ENCODE data around the gene RAPGEF5. TPM values are rescaled to one million over a fixed set of nuclear protein-coding genes. Genes with fewer than 3 reads are reported as not detected.

The RAPGEF5 gene
- total RNA-seq, 1 experiment from 2014 or later = 15.6 TPM

DNA sequence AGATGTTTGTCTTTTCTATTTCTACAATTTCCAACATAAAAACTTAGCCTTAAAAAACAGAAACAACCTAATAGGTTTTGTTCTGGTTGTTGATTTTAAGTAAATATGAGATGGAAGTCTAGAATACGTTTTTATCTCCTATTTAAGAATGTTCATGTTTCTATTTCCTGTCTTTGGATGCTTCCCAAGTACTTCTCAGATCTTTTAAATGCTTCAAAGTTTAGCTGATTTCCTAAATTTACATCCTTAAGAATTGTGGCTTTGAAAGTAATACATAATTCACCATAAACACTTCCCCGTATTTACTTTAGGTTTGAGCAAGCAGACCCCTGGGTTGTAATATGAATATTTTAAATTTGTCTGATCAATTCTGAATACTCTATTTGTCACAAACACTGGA, 70.5 kb downstream of the RAPGEF5 start (continued):
- TF ChIP-seq CEBPB (IDR thresholded peaks at IDR 0.05; ENCODE audit: low read depth) (no peak), CBX3 (IDR thresholded peaks at IDR 0.05; ENCODE audit: low read depth) (no peak), SRF (IDR thresholded peaks at IDR 0.05; ENCODE audit: low read depth) (no peak), JUND (IDR thresholded peaks at IDR 0.05) (no peak), TCF7L2 (IDR thresholded peaks at IDR 0.05; ENCODE audit: borderline replicate concordance, extremely low read depth, insufficient read depth, insufficient read length) (no peak), RAD21 (IDR thresholded peaks at IDR 0.05; ENCODE audit: low read depth) (no peak), SP1 (IDR thresholded peaks at IDR 0.05; ENCODE audit: low read depth) (no peak), SIN3A (IDR thresholded peaks at IDR 0.05; ENCODE audit: low read depth) (no peak), ZNF274 (IDR thresholded peaks at IDR 0.05; ENCODE audit: low read depth, low read length) (no peak)
- TF ChIP-seq, protein P1, sequence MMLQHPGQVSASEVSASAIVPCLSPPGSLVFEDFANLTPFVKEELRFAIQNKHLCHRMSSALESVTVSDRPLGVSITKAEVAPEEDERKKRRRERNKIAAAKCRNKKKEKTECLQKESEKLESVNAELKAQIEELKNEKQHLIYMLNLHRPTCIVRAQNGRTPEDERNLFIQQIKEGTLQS (IDR thresholded peaks at IDR 0.05) = no peak

DNA sequence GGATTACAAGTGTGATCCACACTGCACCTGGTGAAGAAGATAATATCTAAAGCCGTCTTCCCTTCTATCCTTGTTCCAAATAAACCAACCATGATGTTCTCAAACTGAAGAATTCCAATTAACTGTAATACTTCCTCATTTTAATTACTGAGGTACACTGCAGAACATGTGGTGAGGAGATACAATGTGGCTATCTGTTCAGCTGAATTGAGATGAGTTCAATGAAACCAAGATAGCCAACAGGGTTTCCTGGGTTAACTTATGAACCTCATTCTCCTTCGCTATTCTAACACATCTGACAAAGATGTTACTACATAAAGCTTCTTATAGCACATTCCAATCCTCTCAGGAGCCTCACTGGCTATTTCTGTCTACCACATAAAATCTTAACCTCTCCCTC, 75.5 kb downstream of the RAPGEF5 start:
- H3K4me1 ChIP-seq (ENCODE audit: control insufficient read depth in 1 of 2, insufficient read depth in 2 of 2, low read length in 2 of 2) = no peaks in the 10 kb centered on the region
- H3K36me3 ChIP-seq (ENCODE audit: control insufficient read depth in 1 of 2, insufficient read depth in 2 of 2, low read length in 2 of 2) = no peaks in the 10 kb centered on the region
- no peak overlapping the region for H3K27ac ChIP-seq (ENCODE audit: low read depth, low read length)
- TF ChIP-seq SP1 (IDR thresholded peaks at IDR 0.05; ENCODE audit: low read depth) = no peak
- TF ChIP-seq CBX3 (IDR thresholded peaks at IDR 0.05; ENCODE audit: low read depth) = no peak
- TF ChIP-seq, protein P1 (IDR thresholded peaks at IDR 0.05) = no peak
- no peak for TF ChIP-seq SIN3A (IDR thresholded peaks at IDR 0.05; ENCODE audit: low read depth)
- TF ChIP-seq SRF (IDR thresholded peaks at IDR 0.05; ENCODE audit: low read depth) = no peak
- TF ChIP-seq, protein P2, sequence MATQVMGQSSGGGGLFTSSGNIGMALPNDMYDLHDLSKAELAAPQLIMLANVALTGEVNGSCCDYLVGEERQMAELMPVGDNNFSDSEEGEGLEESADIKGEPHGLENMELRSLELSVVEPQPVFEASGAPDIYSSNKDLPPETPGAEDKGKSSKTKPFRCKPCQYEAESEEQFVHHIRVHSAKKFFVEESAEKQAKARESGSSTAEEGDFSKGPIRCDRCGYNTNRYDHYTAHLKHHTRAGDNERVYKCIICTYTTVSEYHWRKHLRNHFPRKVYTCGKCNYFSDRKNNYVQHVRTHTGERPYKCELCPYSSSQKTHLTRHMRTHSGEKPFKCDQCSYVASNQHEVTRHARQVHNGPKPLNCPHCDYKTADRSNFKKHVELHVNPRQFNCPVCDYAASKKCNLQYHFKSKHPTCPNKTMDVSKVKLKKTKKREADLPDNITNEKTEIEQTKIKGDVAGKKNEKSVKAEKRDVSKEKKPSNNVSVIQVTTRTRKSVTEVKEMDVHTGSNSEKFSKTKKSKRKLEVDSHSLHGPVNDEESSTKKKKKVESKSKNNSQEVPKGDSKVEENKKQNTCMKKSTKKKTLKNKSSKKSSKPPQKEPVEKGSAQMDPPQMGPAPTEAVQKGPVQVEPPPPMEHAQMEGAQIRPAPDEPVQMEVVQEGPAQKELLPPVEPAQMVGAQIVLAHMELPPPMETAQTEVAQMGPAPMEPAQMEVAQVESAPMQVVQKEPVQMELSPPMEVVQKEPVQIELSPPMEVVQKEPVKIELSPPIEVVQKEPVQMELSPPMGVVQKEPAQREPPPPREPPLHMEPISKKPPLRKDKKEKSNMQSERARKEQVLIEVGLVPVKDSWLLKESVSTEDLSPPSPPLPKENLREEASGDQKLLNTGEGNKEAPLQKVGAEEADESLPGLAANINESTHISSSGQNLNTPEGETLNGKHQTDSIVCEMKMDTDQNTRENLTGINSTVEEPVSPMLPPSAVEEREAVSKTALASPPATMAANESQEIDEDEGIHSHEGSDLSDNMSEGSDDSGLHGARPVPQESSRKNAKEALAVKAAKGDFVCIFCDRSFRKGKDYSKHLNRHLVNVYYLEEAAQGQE (IDR thresholded peaks at IDR 0.05; ENCODE audit: low read depth) = no peak
- no peak for TF ChIP-seq TCF7L2 (IDR thresholded peaks at IDR 0.05; ENCODE audit: borderline replicate concordance, extremely low read depth, insufficient read depth, insufficient read length)
- TF ChIP-seq EZH2 (IDR thresholded peaks at IDR 0.05) = no peak
- BruUV-seq (replicated peaks) = no TSS peak
- H4K20me1 ChIP-seq (ENCODE audit: insufficient read depth) = peaks cover 3% of the 10 kb centered on the region; the same call in 1 of the 2 replicates
- no peak overlapping the region for H3K4me2 ChIP-seq (ENCODE audit: low read length)
- H3K9me3 ChIP-seq (ENCODE audit: control insufficient read depth in 1 of 2, insufficient read depth in 1 of 2, low read depth in 1 of 2, low read length in 2 of 2) = no peaks in the 10 kb centered on the region
- no peak overlapping the region for H2AFZ ChIP-seq (ENCODE audit: low read depth, low read length, poor library complexity, severe bottlenecking)
- ChIA-PET RAD21 (ENCODE audit: low non-redundant PET in 1 of 2, low total read pairs in 2 of 2, uncharacterized antibody in 2 of 2, unreplicated experiment in 2 of 2) (no interaction called here), CTCF (no interaction called here), POLR2A (no interaction called here)
- ATAC-seq = no peak
- H3K9ac ChIP-seq (ENCODE audit: low read length) = no peak overlapping the region
- intact Hi-C loops (cut with micrococcal nuclease) = no loop called here
- DNase-seq (ENCODE audit: low read depth, low spot score) = no peak
- no peaks in the 10 kb centered on the region for H3K79me2 ChIP-seq (ENCODE audit: insufficient read depth, low read length)
- no peaks in the 10 kb centered on the region for H3K27me3 ChIP-seq (ENCODE audit: insufficient read depth, low read length)
- no peaks in the 10 kb centered on the region for H3K9me2 ChIP-seq (ENCODE audit: insufficient read depth)
- H3K4me3 ChIP-seq (replicated peaks in 1 of 2; ENCODE audit: low read depth in 1 of 2, low read length in 2 of 2) = no peak overlapping the region
